SK-N-SH (cell line): ENCODE results near the gene APOL6. TPM values are rescaled to one million over a fixed set of nuclear protein-coding genes. Genes with fewer than 3 reads are reported as not detected.

Source experiments
- CTCF ChIA-PET: fragments of 300-600, 350-600 bp; formaldehyde crosslinking; extraction: SDS; loops from one replicate; lab custom pipeline; 2021; lab: Yijun Ruan, JAX
- POLR2A ChIA-PET: fragments of 350-600 bp; sonication (Branson Sonifier 250); formaldehyde crosslinking; extraction: SDS; loops from one replicate; lab custom pipeline; 2020; ENCODE audit warnings: antibody characterized with exemption, inconsistent platforms; lab: Yijun Ruan, JAX
- DNase-seq: peaks from one replicate; pipeline ENCODE4 v3.0.0; 2012
- H2AFZ ChIP-seq: fragments of 200-600 bp; sonication (generic); 2 replicates; pipeline ENCODE4 v1.8.1; 2016; ENCODE audit warnings: antibody characterized with exemption, mild to moderate bottlenecking, low read depth
- H3F3A ChIP-seq: fragments of 200-600 bp; sonication (generic); replicated peaks from 2 replicates; pipeline ENCODE3; 2016; ENCODE audit warnings: antibody characterized with exemption, mild to moderate bottlenecking; ENCODE audit not compliant: insufficient read depth
- H3K27ac ChIP-seq, 2 experiments: fragments of 200-500 bp in 1 of 2; fragments of 200-600 bp in 1 of 2; sonication (Bioruptor generic) in 1 of 2; sonication (generic), shearing (Covaris generic) in 1 of 2; 2 replicates each; pipeline versions ENCODE4 v1.5.1 to v1.6.1; 2014 to 2016; ENCODE audit warnings: low read depth in 2 of 2, inconsistent platforms in 1 of 2, low read length in 1 of 2, mild to moderate bottlenecking in 1 of 2, mixed read lengths in 1 of 2
- H3K27me3 ChIP-seq: fragments of 200-600 bp; sonication (generic), shearing (Covaris generic); 2 replicates; pipeline ENCODE4 v1.6.1; 2016; ENCODE audit warnings: mixed run types; ENCODE audit not compliant: insufficient read depth
- H3K36me3 ChIP-seq, 2 experiments: fragments of 200-500 bp in 1 of 2; fragments of 200-600 bp in 1 of 2; sonication (Bioruptor generic) in 1 of 2; sonication (generic) in 1 of 2; replicated peaks in 1 of 2; 2 replicates each; pipeline versions ENCODE3 to v1.5.1; 2014 to 2016; ENCODE audit warnings: low read length in 1 of 2, mild to moderate bottlenecking in 1 of 2; ENCODE audit not compliant: insufficient read depth in 2 of 2, control insufficient read depth in 1 of 2
- H3K4me1 ChIP-seq, 2 experiments: fragments of 200-500 bp in 1 of 2; fragments of 200-600 bp in 1 of 2; sonication (Bioruptor generic) in 1 of 2; sonication (generic), shearing (Covaris generic) in 1 of 2; 2 replicates each; pipeline versions ENCODE4 v1.5.1 to v1.6.1; 2014 to 2016; ENCODE audit warnings: low read depth in 1 of 2, low read length in 1 of 2, mixed run types in 1 of 2; ENCODE audit not compliant: insufficient read depth in 2 of 2, control insufficient read depth in 1 of 2
- H3K4me2 ChIP-seq: fragments of 200-600 bp; sonication (generic), shearing (Covaris generic); 2 replicates; pipeline ENCODE4 v1.6.1; 2017; ENCODE audit warnings: mixed run types
- H3K4me3 ChIP-seq, 2 experiments: fragments of 200-500 bp in 1 of 2; fragments of 200-600 bp in 1 of 2; sonication (Bioruptor generic) in 1 of 2; sonication (generic), shearing (Covaris generic) in 1 of 2; 2 replicates each; pipeline versions ENCODE4 v1.5.1 to v1.8.1; 2014 to 2016; ENCODE audit warnings: low read depth in 2 of 2, inconsistent platforms in 1 of 2, low read length in 1 of 2, mild to moderate bottlenecking in 1 of 2, mixed read lengths in 1 of 2, moderate library complexity in 1 of 2
- H3K79me2 ChIP-seq: fragments of 200-600 bp; sonication (generic); 2 replicates; pipeline ENCODE4 v1.8.1; 2017; ENCODE audit warnings: mild to moderate bottlenecking; ENCODE audit not compliant: insufficient read depth
- H3K9ac ChIP-seq: fragments of 200-600 bp; sonication (generic); 2 replicates; pipeline ENCODE4 v1.6.1; 2017; ENCODE audit warnings: mixed run types
- H3K9me2 ChIP-seq: fragments of 200-600 bp; sonication (generic); 2 replicates; pipeline ENCODE4 v1.6.1; 2017; ENCODE audit warnings: mixed run types
- H3K9me3 ChIP-seq: fragments of 200-600 bp; sonication (generic); 2 replicates; pipeline ENCODE4 v1.6.1; 2017; ENCODE audit warnings: mixed run types, mild to moderate bottlenecking, moderate library complexity
- H4K20me1 ChIP-seq: fragments of 200-600 bp; sonication (generic); 2 replicates; pipeline ENCODE4 v1.6.1; 2017; ENCODE audit warnings: mild to moderate bottlenecking, mixed run types; ENCODE audit not compliant: insufficient read depth
- CHD2 ChIP-seq: fragments of 150-350 bp; IDR thresholded peaks from 2 replicates; pipeline ENCODE4 v1.6.1; 2018; ENCODE audit warnings: low read length; ENCODE audit not compliant: partially characterized antibody
- CTCF ChIP-seq: fragments of 200-600 bp; sonication (generic); IDR thresholded peaks from 2 replicates; pipeline ENCODE4 v1.6.1; 2017; ENCODE audit warnings: antibody characterized with exemption, mild to moderate bottlenecking, moderate library complexity
- ELF1 ChIP-seq: IDR thresholded peaks from 2 replicates; pipeline ENCODE4 v1.4.0; 2012
- EP300 ChIP-seq, 2 experiments: IDR thresholded peaks; 2 replicates each; pipeline versions ENCODE4 v1.4.0 to v1.6.1; 2012; ENCODE audit warnings: borderline replicate concordance in 1 of 2, low read depth in 1 of 2, low read length in 1 of 2
- GATA2 ChIP-seq: sonication (generic); formaldehyde crosslinking; IDR thresholded peaks from 2 replicates; pipeline ENCODE4 v1.5.0; 2020; ENCODE audit warnings: mild to moderate bottlenecking, missing genetic modification reagents
- IRF3 ChIP-seq: fragments of 150-350 bp; IDR thresholded peaks from 2 replicates; pipeline ENCODE4 v1.6.1; 2016; ENCODE audit warnings: mild to moderate bottlenecking, low read depth, low read length
- JUND ChIP-seq: IDR thresholded peaks from 2 replicates; pipeline ENCODE4 v1.4.0; 2012
- MAX ChIP-seq: IDR thresholded peaks from 2 replicates; pipeline ENCODE4 v1.4.0; 2012; ENCODE audit warnings: low read depth
- MXI1 ChIP-seq: IDR thresholded peaks from 2 replicates; pipeline ENCODE4 v1.6.1; 2012; ENCODE audit warnings: mild to moderate bottlenecking, low read depth, low read length, improper control_type of control experiment
- NFIC ChIP-seq: IDR thresholded peaks from 2 replicates; pipeline ENCODE4 v1.4.0; 2012; ENCODE audit warnings: borderline replicate concordance
- POLR2AphosphoS5 ChIP-seq: IDR thresholded peaks from 2 replicates; pipeline ENCODE4 v1.6.1; 2012; ENCODE audit warnings: low read depth, low read length
- RAD21 ChIP-seq: IDR thresholded peaks from 2 replicates; pipeline ENCODE4 v1.6.1; 2012; ENCODE audit warnings: mild to moderate bottlenecking, low read length
- RCOR1 ChIP-seq: fragments of 150-350 bp; IDR thresholded peaks from 2 replicates; pipeline ENCODE4 v1.6.1; 2017; ENCODE audit warnings: antibody characterized with exemption, low read length
- REST ChIP-seq: IDR thresholded peaks from 2 replicates; pipeline ENCODE4 v1.6.1; 2012; ENCODE audit warnings: mild to moderate bottlenecking, low read depth, low read length, moderate library complexity
- RXRA ChIP-seq: IDR thresholded peaks from 2 replicates; pipeline ENCODE4 v1.4.0; 2012; ENCODE audit warnings: low read depth, mild to moderate bottlenecking, borderline replicate concordance
- SMC3 ChIP-seq: IDR thresholded peaks from 2 replicates; pipeline ENCODE4 v1.6.1; 2012; ENCODE audit warnings: low read depth, low read length, improper control_type of control experiment
- TEAD4 ChIP-seq: IDR thresholded peaks from 2 replicates; pipeline ENCODE4 v1.4.0; 2012; ENCODE audit warnings: mild to moderate bottlenecking, borderline replicate concordance; ENCODE audit not compliant: insufficient read depth
- USF1 ChIP-seq: IDR thresholded peaks from 2 replicates; pipeline ENCODE4 v1.4.0; 2012; ENCODE audit warnings: low read depth, borderline replicate concordance
- YY1 ChIP-seq: IDR thresholded peaks from 2 replicates; pipeline ENCODE4 v1.4.0; 2012; ENCODE audit warnings: low read depth, mild to moderate bottlenecking
- whole genome bisulfite sequencing: methylation state at CpG from one replicate; pipeline ENCODE4 v1.1.6; 2017; ENCODE audit warnings: low lambda C conversion rate; 5-methylcytosine and 5-hydroxymethylcytosine counted together
- polyA plus RNA-seq, 3 experiments: library from polyadenylated mRNA; depleted of rRNA; stranded (reverse); fragments of >200 nt; gene quantifications; 2 replicates each; pipeline ENCODE4 v1.2.3, GENCODE V29; 2012

Gene APOL6
- polyA plus RNA-seq, 1 of the 3 experiments (the other 2 are of a cell fraction) = 0.90 TPM

GRCh38 chr22:35605851-35606481 is 42.3 kb upstream of the APOL6 start:
- 77% methylated on average over 10 of the region's 13 CpGs for WGBS
- H2AFZ ChIP-seq = no peak overlapping the region
- H4K20me1 ChIP-seq = no peaks in the 10 kb centered on the region
- no peak overlapping the region for H3K4me3 ChIP-seq
- H3K4me1 ChIP-seq = peaks cover 0 to 52% of the 10 kb centered on the region in 2 experiments; a peak in 2 of 4 replicates
- ChIA-PET POLR2A (interaction anchor here (1.3 to 1.5 kb wide), 2 partner anchors 15 to 64 kb away, joined by 3 to 6 read pairs; no protein-coding TSS in a partner anchor), CTCF (interaction anchor here (0.9 to 2.7 kb wide), 6 partner anchors 15 to 518 kb away, joined by 3 to 14 read pairs (median 7); no protein-coding TSS in a partner anchor)
- no peaks in the 10 kb centered on the region for H3K9me3 ChIP-seq
- H3K27ac ChIP-seq = peak overlapping the region in 1 of 2 experiments; percentile 97; a peak in 2 of 4 replicates
- H3K4me2 ChIP-seq = no peak overlapping the region
- no peaks in the 10 kb centered on the region for H3K9me2 ChIP-seq
- peak; percentile 57 for DNase-seq
- TF ChIP-seq REST (no peak), NFIC (no peak), CHD2 (peak; percentile 9), GATA2 (CRISPR knock-in tag) (0 out of 2 replicates have a peak, but pooled peaks have one; percentile 28), RCOR1 (0 out of 2 replicates have a peak, but pooled peaks have one; percentile 19), MAX (no peak), IRF3 (no peak), RAD21 (no peak; the same call in 1 of the 2 replicates), TEAD4 (no peak), SMC3 (peak; percentile 0; the same call in 1 of the 2 replicates), EP300 (IDR thresholded peaks at IDR 0.05; ENCODE audit: borderline replicate concordance in 1 of 2, low read depth in 1 of 2, low read length in 1 of 2) (peak in 1 of 2 experiments; percentile 69; a peak in 2 of 4 replicates), USF1 (no peak), YY1 (no peak), CTCF (no peak), MXI1 (peak; percentile 57; the same call in 1 of the 2 replicates), POLR2AphosphoS5 (no peak), JUND (no peak), RXRA (no peak), ELF1 (no peak)
- TF ChIP-seq, all 33 proteins: peak for 6
- Histone ChIP-seq H3K27me3 (no peaks in the 10 kb centered on the region; the same call in 1 of the 2 replicates), H3F3A (peaks cover 3% of the 10 kb centered on the region), H3K79me2 (no peaks in the 10 kb centered on the region), H3K9ac (no peak overlapping the region), H3K36me3 (no peaks in the 10 kb centered on the region)
